Aorta (tissue), 5 donors: ENCODE results near the gene KIF4A. TPM values are rescaled to one million over a fixed set of nuclear protein-coding genes. Genes with fewer than 3 reads are reported as not detected.

ENCODE experiments used
- ATAC-seq: fragments of 200-7000 bp; cut with Tn5 transposase; one replicate; pipeline ENCODE4 v1.9.1; 2022; ENCODE audit warnings: moderate library complexity; ENCODE audit not compliant: low FRiP score
- DNase-seq, 2 donors: peaks; one replicate each; pipeline ENCODE4 v3.0.0-alpha.2; 2020
- H3K27ac ChIP-seq, 2 donors: one replicate each; pipeline ENCODE4 v1.5.1; 2013; ENCODE audit warnings: low read length in 2 of 2, mild to moderate bottlenecking in 2 of 2, moderate library complexity in 2 of 2, control low read depth in 1 of 2, inconsistent platforms in 1 of 2, low read depth in 1 of 2
- H3K27me3 ChIP-seq, 2 donors: one replicate each; pipeline ENCODE4 v1.6.1; 2013; ENCODE audit warnings: control low read depth in 1 of 2, low read length in 1 of 2, mild to moderate bottlenecking in 1 of 2, moderate library complexity in 1 of 2; ENCODE audit not compliant: insufficient read depth in 2 of 2, control insufficient read depth in 1 of 2
- H3K36me3 ChIP-seq, 2 donors: one replicate each; pipeline ENCODE4 v1.6.1; 2013; ENCODE audit warnings: control low read depth in 1 of 2, low read length in 1 of 2, mild to moderate bottlenecking in 1 of 2; ENCODE audit not compliant: insufficient read depth in 2 of 2, control insufficient read depth in 1 of 2
- H3K4me1 ChIP-seq, 2 donors: one replicate each; pipeline ENCODE4 v1.6.1; 2013; ENCODE audit warnings: low read length in 2 of 2, control low read depth in 1 of 2, mild to moderate bottlenecking in 1 of 2, moderate library complexity in 1 of 2; ENCODE audit not compliant: insufficient read depth in 2 of 2, control insufficient read depth in 1 of 2
- H3K4me3 ChIP-seq, 2 donors: one replicate each; pipeline ENCODE4 v1.5.1; 2013; ENCODE audit warnings: low read length in 2 of 2, control low read depth in 1 of 2, mild to moderate bottlenecking in 1 of 2
- H3K9me3 ChIP-seq: one replicate; pipeline ENCODE4 v1.6.1; 2013; ENCODE audit warnings: mild to moderate bottlenecking, low read length; ENCODE audit not compliant: control insufficient read depth
- WGBS, 2 donors: extraction: QIAGEN DNeasy Blood & Tissue Kit; methylation state at CpG; one replicate each; pipeline ENCODE4 v1.1.7; 2013; 5-methylcytosine and 5-hydroxymethylcytosine counted together
- intact Hi-C, 2 donors: fragments of 100-400 bp; cut with DNase I; formaldehyde crosslinking; loops; one replicate each; pipeline versions ENCODE4 v1.14.2 to v1.15.0; 2022
- polyA plus RNA-seq, 2 donors: library from polyadenylated mRNA; stranded (reverse); fragments of 200-250 nt; gene quantifications; one replicate each; pipeline ENCODE4 v1.2.3, GENCODE V29; 2013
- total RNA-seq, 2 donors: library from RNA; stranded (reverse); fragmentation: NEBNext Ultra II Directional; extraction: Animal tissue kit (Norgen Biotek cat#: 25700); gene quantifications; one replicate each; pipeline ENCODE4 v1.2.1, GENCODE V29; 2021
- donor health status: healthy with polysubstance abuse.
- donor health status: Bipolar disorder and iron deficiency.
- donor health status: DM: no; HTN: no; CAD: no.
- donor health status: DM: no; HTN: no; CAD: no.
- donor health status: DM: yes; HTN: yes; CAD: no.

The KIF4A gene
- total and polyA plus RNA-seq, 4 donors, result 0.36 to 0.66 (median 0.39) TPM

- 75 to 89% methylated on average over 1 of the region's 1 CpG for WGBS, 2 donors
- DNase-seq (no peak), ATAC-seq (no peak)
- Histone ChIP-seq H3K4me1 (no peaks in the 10 kb centered on the region), H3K9me3 (no peaks in the 10 kb centered on the region), H3K27me3 (no peaks in the 10 kb centered on the region), H3K4me3 (no peak overlapping the region), H3K36me3 (no peaks in the 10 kb centered on the region), H3K27ac (no peak overlapping the region)
- intact Hi-C loops, result no loop called here
Observed at GRCh38 chrX:70254063-70254400, 35.9 kb upstream of the KIF4A start.

GRCh38 chrX:70254909-70255308 lies 35.0 kb upstream of the KIF4A start:
- ATAC-seq (no peak), DNase-seq (no peak)
- Histone ChIP-seq H3K27ac (no peak overlapping the region), H3K27me3 (no peaks in the 10 kb centered on the region), H3K4me1 (no peaks in the 10 kb centered on the region), H3K36me3 (no peaks in the 10 kb centered on the region), H3K9me3 (no peaks in the 10 kb centered on the region), H3K4me3 (no peak overlapping the region)
- WGBS, 2 donors, result 76 to 97% methylated on average over 3 of the region's 3 CpGs
- intact Hi-C loops, result no loop called here

- no peak for DNase-seq
- no peak for ATAC-seq
- Histone ChIP-seq H3K4me3 (no peak overlapping the region), H3K36me3 (no peaks in the 10 kb centered on the region), H3K27ac (no peak overlapping the region), H3K9me3 (no peaks in the 10 kb centered on the region), H3K4me1 (no peaks in the 10 kb centered on the region), H3K27me3 (no peaks in the 10 kb centered on the region)
- 34 to 35% methylated on average over 2 of the region's 2 CpGs for WGBS, 2 donors
- intact Hi-C loops, result no loop called here
Observed at GRCh38 chrX:70255452-70255851, 34.5 kb upstream of the KIF4A start.

GRCh38 chrX:70257423-70258288 lies 32.2 kb upstream of the KIF4A start:
- WGBS, 2 donors, result 65 to 89% methylated on average over 5 of the region's 5 CpGs
- Histone ChIP-seq H3K9me3 (no peaks in the 10 kb centered on the region), H3K36me3 (no peaks in the 10 kb centered on the region), H3K4me3 (no peak overlapping the region), H3K27ac (no peak overlapping the region), H3K27me3 (no peaks in the 10 kb centered on the region), H3K4me1 (no peaks in the 10 kb centered on the region)
- intact Hi-C loops, result no loop called here
- ATAC-seq (no peak), DNase-seq (no peak)

- no peaks in the 10 kb centered on the region for H3K27me3 ChIP-seq
- no peaks in the 10 kb centered on the region for H3K9me3 ChIP-seq
- DNase-seq, result no peak
- 57 to 86% methylated on average over 4 of the region's 4 CpGs for WGBS, 2 donors
- ATAC-seq, result no peak
- no peaks in the 10 kb centered on the region for H3K4me1 ChIP-seq
- H3K27ac ChIP-seq, result no peak within 1 kb of the TSS
- no peak within 1 kb of the TSS for H3K4me3 ChIP-seq
- no peaks in the 10 kb centered on the region for H3K36me3 ChIP-seq
- intact Hi-C loops, result loop anchor here in 1 of 2 donors (5.0 kb wide), 1 partner anchor 53 kb away; no protein-coding TSS in a partner anchor
Observed at GRCh38 chrX:70260104-70260503, 29.8 kb upstream of the KIF4A start, which contains the start of gene P2RY4. TSS of gene P2RY4 (minus strand) at chrX:70260204. CDS start at chrX:70259624, 580 bp downstream.

GRCh38 chrX:70262952-70263567 lies 26.8 kb upstream of the KIF4A start:
- Histone ChIP-seq H3K27ac (no peak overlapping the region), H3K36me3 (no peaks in the 10 kb centered on the region), H3K4me3 (no peak overlapping the region), H3K27me3 (no peaks in the 10 kb centered on the region), H3K9me3 (no peaks in the 10 kb centered on the region), H3K4me1 (no peaks in the 10 kb centered on the region)
- WGBS, 2 donors, result 7 to 15% methylated on average over 7 of the region's 7 CpGs
- peak; percentile 52 for ATAC-seq
- intact Hi-C loops, result loop anchor here in 1 of 2 donors (5.0 kb wide), 1 partner anchor 56 kb away; no protein-coding TSS in a partner anchor
- DNase-seq, result peak in 1 of 2 donors; percentile 74

- H3K4me3 ChIP-seq, result no peak overlapping the region
- no peak overlapping the region for H3K27ac ChIP-seq
- H3K36me3 ChIP-seq, result no peaks in the 10 kb centered on the region
- no peaks in the 10 kb centered on the region for H3K9me3 ChIP-seq
- ATAC-seq, result no peak
- DNase-seq, result no peak
- no peaks in the 10 kb centered on the region for H3K27me3 ChIP-seq
- 30 to 40% methylated on average over 3 of the region's 3 CpGs for WGBS, 2 donors
- no peaks in the 10 kb centered on the region for H3K4me1 ChIP-seq
- intact Hi-C loops, result loop anchor here in 1 of 2 donors (5.0 kb wide), 1 partner anchor 57 kb away; no protein-coding TSS in a partner anchor
Observed at GRCh38 chrX:70264784-70265183, 25.1 kb upstream of the KIF4A start.

- ATAC-seq (no peak), DNase-seq (no peak)
- intact Hi-C loops, result no loop called here
- Histone ChIP-seq H3K9me3 (no peaks in the 10 kb centered on the region), H3K27ac (no peak within 1 kb of the TSS), H3K36me3 (no peaks in the 10 kb centered on the region), H3K27me3 (no peaks in the 10 kb centered on the region), H3K4me1 (no peaks in the 10 kb centered on the region), H3K4me3 (no peak within 1 kb of the TSS)
Observed at GRCh38 chrX:70268034-70268433, 21.9 kb upstream of the KIF4A start, which contains the start of gene ARR3. TSS of gene ARR3 (plus strand) at chrX:70268334. CDS start at chrX:70269386, 1,052 bp downstream.
